GM12874 (cell line): ENCODE data around the gene ATRNL1.

Experiments
- CTCF ChIP-seq: IDR thresholded peaks from 2 replicates; pipeline ENCODE4 v1.5.1; 2011; ENCODE audit warnings: low read depth, mild to moderate bottlenecking, control low read depth, low read length, moderate library complexity; ENCODE audit not compliant: insufficient read depth

Gene ATRNL1

GRCh38 chr10:115947104-115947503 lies 853.9 kb downstream of the ATRNL1 start:
- TF ChIP-seq CTCF, result no peak

GRCh38 chr10:115948465-115948864 lies 855.3 kb downstream of the ATRNL1 start:
- TF ChIP-seq CTCF, result no peak

GRCh38 chr10:115949282-115949844 lies 856.2 kb downstream of the ATRNL1 start:
- TF ChIP-seq CTCF, result no peak

- TF ChIP-seq CTCF, result no peak
Measured at GRCh38 chr10:115950320-115950719, 857.2 kb downstream of the ATRNL1 start.

- no peak for TF ChIP-seq CTCF
Measured at GRCh38 chr10:115951242-115951641, 858.1 kb downstream of the ATRNL1 start.

GRCh38 chr10:115953281-115953680 lies 860.1 kb downstream of the ATRNL1 start:
- TF ChIP-seq CTCF, result no peak

GRCh38 chr10:115953968-115954367 lies 860.8 kb downstream of the ATRNL1 start:
- TF ChIP-seq CTCF, result no peak
